ENCODE measurements around the gene EPHB1. TPM values are rescaled to one million over a fixed set of nuclear protein-coding genes. Genes with fewer than 3 reads are reported as not detected.

Gene EPHB1
- total and polyA plus RNA-seq, 2 experiments from 2014 or later: 0.43 to 0.81 TPM

GRCh38 chr3:135012101-135012500 lies 217.0 kb downstream of the EPHB1 start:
- Histone ChIP-seq H4K20me1 (ENCODE audit: insufficient read depth) (no peaks in the 10 kb centered on the region), H3K79me2 (ENCODE audit: insufficient read depth) (no peaks in the 10 kb centered on the region), H3K4me2 (ENCODE audit: unreplicated experiment) (no peak overlapping the region), H3K9me3 (ENCODE audit: low read depth) (no peaks in the 10 kb centered on the region), H3F3A (ENCODE audit: insufficient read depth) (no peaks in the 10 kb centered on the region), H3K9me2 (ENCODE audit: insufficient read depth) (no peaks in the 10 kb centered on the region), H3K36me3 (ENCODE audit: low read depth) (no peaks in the 10 kb centered on the region), H3K4me1 (ENCODE audit: insufficient read depth) (no peaks in the 10 kb centered on the region), H3K27me3 (replicated peaks; ENCODE audit: insufficient read depth) (no peaks in the 10 kb centered on the region), H3K27ac (no peak overlapping the region), H3K4me3 (no peak overlapping the region), H3K9ac (no peak overlapping the region), H2AFZ (no peak overlapping the region)
- DNase-seq: no peak
- no peak for TF ChIP-seq EZH2phosphoT487 (IDR thresholded peaks at IDR 0.05; ENCODE audit: insufficient read depth, low read depth)
- no peak for TF ChIP-seq EZH2 (IDR thresholded peaks at IDR 0.05; ENCODE audit: insufficient read depth, poor library complexity, severe bottlenecking)
- 87 to 93% methylated on average over 3 of the region's 3 CpGs for WGBS, 2 experiments (ENCODE audit: low coverage in 1 of 2, low lambda C conversion rate in 2 of 2, missing lambda C conversion rate in 2 of 2)
- in situ Hi-C loops (cut with MboI): no loop called here

GRCh38 chr3:135013206-135013605 lies 218.1 kb downstream of the EPHB1 start:
- Histone ChIP-seq H3K79me2 (ENCODE audit: insufficient read depth) (no peaks in the 10 kb centered on the region), H3K4me2 (ENCODE audit: unreplicated experiment) (no peak overlapping the region), H3K36me3 (ENCODE audit: low read depth) (no peaks in the 10 kb centered on the region), H3K4me3 (no peak overlapping the region), H3K9me2 (ENCODE audit: insufficient read depth) (no peaks in the 10 kb centered on the region), H2AFZ (no peak overlapping the region), H3F3A (ENCODE audit: insufficient read depth) (no peaks in the 10 kb centered on the region), H3K27me3 (replicated peaks; ENCODE audit: insufficient read depth) (no peaks in the 10 kb centered on the region), H3K9me3 (ENCODE audit: low read depth) (no peaks in the 10 kb centered on the region), H4K20me1 (ENCODE audit: insufficient read depth) (no peaks in the 10 kb centered on the region), H3K27ac (no peak overlapping the region), H3K4me1 (ENCODE audit: insufficient read depth) (no peaks in the 10 kb centered on the region), H3K9ac (no peak overlapping the region)
- in situ Hi-C loops (cut with MboI): no loop called here
- no peak for DNase-seq
- TF ChIP-seq EZH2 (IDR thresholded peaks at IDR 0.05; ENCODE audit: insufficient read depth, poor library complexity, severe bottlenecking): no peak
- no peak for TF ChIP-seq EZH2phosphoT487 (IDR thresholded peaks at IDR 0.05; ENCODE audit: insufficient read depth, low read depth)
- WGBS, 2 experiments (ENCODE audit: low coverage in 1 of 2, low lambda C conversion rate in 2 of 2, missing lambda C conversion rate in 2 of 2): 95 to 99% methylated on average over 8 of the region's 8 CpGs

- no peak for TF ChIP-seq EZH2 (IDR thresholded peaks at IDR 0.05; ENCODE audit: insufficient read depth, poor library complexity, severe bottlenecking)
- no peak for TF ChIP-seq EZH2phosphoT487 (IDR thresholded peaks at IDR 0.05; ENCODE audit: insufficient read depth, low read depth)
- in situ Hi-C loops (cut with MboI): no loop called here
- WGBS, 2 experiments (ENCODE audit: low coverage in 1 of 2, low lambda C conversion rate in 2 of 2, missing lambda C conversion rate in 2 of 2): 0 to 8% methylated on average over 1 of the region's 1 CpG
Observed at GRCh38 chr3:135014566-135014965, 219.5 kb downstream of the EPHB1 start.

GRCh38 chr3:135017003-135017893 lies 222.2 kb downstream of the EPHB1 start:
- Histone ChIP-seq H3K4me2 (ENCODE audit: unreplicated experiment) (no peak overlapping the region), H3K9ac (no peak overlapping the region), H3K9me2 (ENCODE audit: insufficient read depth) (no peaks in the 10 kb centered on the region), H3K36me3 (ENCODE audit: low read depth) (no peaks in the 10 kb centered on the region), H3F3A (ENCODE audit: insufficient read depth) (no peaks in the 10 kb centered on the region), H4K20me1 (ENCODE audit: insufficient read depth) (no peaks in the 10 kb centered on the region), H3K4me3 (no peak overlapping the region), H3K9me3 (ENCODE audit: low read depth) (no peaks in the 10 kb centered on the region), H3K4me1 (ENCODE audit: insufficient read depth) (no peaks in the 10 kb centered on the region), H2AFZ (no peak overlapping the region), H3K27ac (no peak overlapping the region), H3K79me2 (ENCODE audit: insufficient read depth) (no peaks in the 10 kb centered on the region), H3K27me3 (replicated peaks; ENCODE audit: insufficient read depth) (no peaks in the 10 kb centered on the region)
- TF ChIP-seq EZH2 (IDR thresholded peaks at IDR 0.05; ENCODE audit: insufficient read depth, poor library complexity, severe bottlenecking) (no peak), EZH2phosphoT487 (IDR thresholded peaks at IDR 0.05; ENCODE audit: insufficient read depth, low read depth) (no peak)
- 73 to 75% methylated on average over 9 of the region's 9 CpGs for WGBS, 2 experiments (ENCODE audit: low coverage in 1 of 2, low lambda C conversion rate in 2 of 2, missing lambda C conversion rate in 2 of 2)
- in situ Hi-C loops (cut with MboI): no loop called here
- no peak for DNase-seq

More at GRCh38 chr3:135014566-135014965, 219.5 kb downstream of the EPHB1 start:
- no peak for DNase-seq
- Histone ChIP-seq H3K4me1 (ENCODE audit: insufficient read depth) (no peaks in the 10 kb centered on the region), H3K9me2 (ENCODE audit: insufficient read depth) (no peaks in the 10 kb centered on the region), H3K9ac (no peak overlapping the region), H3K79me2 (ENCODE audit: insufficient read depth) (no peaks in the 10 kb centered on the region), H3K36me3 (ENCODE audit: low read depth) (no peaks in the 10 kb centered on the region), H3K4me2 (ENCODE audit: unreplicated experiment) (no peak overlapping the region), H4K20me1 (ENCODE audit: insufficient read depth) (no peaks in the 10 kb centered on the region), H3K9me3 (ENCODE audit: low read depth) (no peaks in the 10 kb centered on the region), H3K27ac (no peak overlapping the region), H3K27me3 (replicated peaks; ENCODE audit: insufficient read depth) (no peaks in the 10 kb centered on the region), H3F3A (ENCODE audit: insufficient read depth) (no peaks in the 10 kb centered on the region), H3K4me3 (no peak overlapping the region), H2AFZ (no peak overlapping the region)
